ENCODE data around the gene ANKRD53.
"Not testable (repeated sequence)": the region's sequence is repeated elsewhere in the genome, so short reads cannot be mapped to it uniquely, and the experiment has no call there.

Gene ANKRD53

DNA sequence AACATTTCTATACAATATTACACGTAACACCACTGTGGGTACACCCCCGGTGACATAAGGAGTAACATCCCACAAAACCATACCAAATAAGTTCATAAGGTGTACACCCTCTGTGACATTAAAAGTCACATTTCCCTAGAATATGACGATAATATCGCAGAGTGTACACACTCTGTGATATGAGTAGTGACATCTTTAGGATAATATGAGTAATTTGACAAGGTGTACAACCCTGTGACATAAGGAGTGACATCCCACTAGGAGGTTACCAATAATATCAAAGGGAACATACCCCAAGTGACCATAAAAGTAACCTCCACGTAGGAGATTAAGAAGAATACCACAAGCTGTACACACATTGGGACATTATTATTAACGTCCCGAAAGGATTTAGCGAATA, 40.2 kb downstream of the ANKRD53 start:
- FAIRE-seq: no peak
- DNase-seq (ENCODE audit: insufficient read length, low spot score): no peak
- TF ChIP-seq POLR2A (IDR thresholded peaks at IDR 0.05; ENCODE audit: low read depth, low read length): no peak

DNA sequence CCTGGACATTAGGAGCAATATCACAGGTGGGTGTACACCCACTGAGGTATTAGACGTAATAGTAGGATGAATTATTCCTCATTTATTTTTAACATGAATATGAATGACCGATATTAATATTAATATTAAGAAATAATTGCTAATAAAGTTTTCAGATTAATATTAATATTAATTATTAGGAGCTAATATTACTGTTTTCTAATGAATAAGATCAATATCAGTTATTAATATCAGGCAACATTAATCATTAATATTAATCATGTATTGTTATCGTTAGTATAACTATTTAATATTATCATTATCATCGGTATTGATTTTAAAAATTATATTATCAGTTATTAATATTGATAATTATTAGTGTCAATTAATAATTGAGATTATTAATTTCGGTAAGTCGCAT, 41.6 kb downstream of the ANKRD53 start:
- FAIRE-seq: not testable (repeated sequence)

DNA sequence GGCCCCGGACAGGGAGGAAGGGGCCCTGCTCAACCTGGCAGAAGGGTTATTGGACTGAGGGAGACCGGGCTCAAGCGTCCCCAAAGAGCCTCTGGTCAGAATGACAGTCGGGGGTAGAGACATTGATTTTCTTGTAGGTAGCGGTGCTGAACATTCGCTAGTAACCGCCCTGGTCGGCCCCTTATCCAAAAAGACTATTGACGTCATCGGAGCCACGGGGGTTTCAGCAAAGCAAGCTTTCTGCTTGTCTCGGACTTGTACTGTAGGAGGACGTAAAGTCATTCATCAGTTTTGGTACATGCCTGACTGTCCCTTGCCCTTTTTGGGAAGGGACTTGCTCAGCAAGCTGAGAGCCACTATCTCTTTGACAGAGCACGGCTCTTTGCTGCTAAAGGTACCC, 43.0 kb downstream of the ANKRD53 start:
- not testable (repeated sequence) for DNase-seq (ENCODE audit: insufficient read length, low spot score); FAIRE-seq

More for the DNA sequence above, 41.6 kb downstream of the ANKRD53 start:
- DNase-seq (ENCODE audit: insufficient read length, low spot score): not testable (repeated sequence)

DNA sequence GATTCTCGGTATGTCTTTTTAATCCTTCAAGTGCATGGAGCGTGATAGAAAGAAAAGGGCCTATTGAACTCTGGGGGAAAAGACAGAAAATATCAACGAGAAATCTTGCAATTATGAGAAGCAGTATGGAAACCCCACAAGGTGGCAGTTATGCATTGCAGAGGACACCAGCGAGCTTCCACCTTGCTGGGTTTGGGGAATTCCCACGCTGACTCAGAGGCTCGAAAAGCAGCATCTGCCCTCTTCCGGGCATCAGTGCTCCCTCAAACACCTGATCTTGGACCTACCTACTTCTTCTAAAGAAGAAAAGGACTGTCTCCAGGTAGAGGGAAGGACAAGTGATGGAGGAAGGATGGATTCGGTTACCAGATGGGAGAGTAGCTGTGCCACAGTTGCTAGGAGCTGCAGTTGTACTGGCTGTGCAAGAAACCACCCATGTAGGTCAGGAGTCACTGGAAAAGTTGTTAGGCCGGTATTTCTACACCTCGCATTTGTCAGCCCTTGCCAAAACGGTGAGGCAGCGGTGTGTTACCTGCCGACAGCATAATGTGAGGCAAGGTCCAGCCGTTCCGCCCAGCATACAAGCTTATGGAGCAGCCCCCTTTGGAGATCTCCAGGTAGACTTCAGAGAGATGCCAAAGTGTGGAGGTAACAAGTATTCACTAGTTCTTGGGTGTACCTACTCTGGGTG, 45.3 kb downstream of the ANKRD53 start:
- not testable (repeated sequence) for FAIRE-seq; DNase-seq (ENCODE audit: insufficient read length, low spot score)
